Osteoblast (primary cell): ENCODE results near the gene NDE1. TPM values are rescaled to one million over a fixed set of nuclear protein-coding genes. Genes with fewer than 3 reads are reported as not detected.

ENCODE experiments used
- DNase-seq: peaks from one replicate; pipeline ENCODE4 v3.0.0; 2011; ENCODE audit warnings: low spot score, mixed read lengths; ENCODE audit not compliant: insufficient read length; ENCODE audit errors: missing footprints
- H2AFZ ChIP-seq: 2 replicates; pipeline ENCODE4 v1.6.0; 2011; ENCODE audit warnings: mild to moderate bottlenecking, low read length
- H3K27ac ChIP-seq: 2 replicates; pipeline ENCODE4 v1.5.1; 2011; ENCODE audit warnings: mild to moderate bottlenecking, low read depth, low read length, moderate library complexity
- H3K27me3 ChIP-seq: 2 replicates; pipeline ENCODE4 v1.6.0; 2012; ENCODE audit warnings: mild to moderate bottlenecking, control low read depth, inconsistent platforms, low read length, moderate library complexity; ENCODE audit not compliant: insufficient read depth
- H3K36me3 ChIP-seq: 2 replicates; pipeline ENCODE4 v1.5.1; 2011; ENCODE audit warnings: mild to moderate bottlenecking, low read length, control low read depth, moderate library complexity; ENCODE audit not compliant: insufficient read depth
- H3K4me1 ChIP-seq: 2 replicates; pipeline ENCODE4 v1.5.1; 2011; ENCODE audit warnings: mild to moderate bottlenecking, low read length, control low read depth, moderate library complexity; ENCODE audit not compliant: insufficient read depth
- H3K4me2 ChIP-seq: 2 replicates; pipeline ENCODE4 v1.6.0; 2011; ENCODE audit warnings: mild to moderate bottlenecking, low read length; ENCODE audit not compliant: insufficient read depth
- H3K4me3 ChIP-seq: fragments of 200-600 bp; sonication (generic); 3 replicates; pipeline ENCODE4 v1.5.1; 2012; ENCODE audit warnings: mild to moderate bottlenecking, low read length, inconsistent platforms; ENCODE audit not compliant: insufficient read depth
- H3K79me2 ChIP-seq: 2 replicates; pipeline ENCODE4 v1.6.0; 2012; ENCODE audit warnings: mild to moderate bottlenecking, low read length, control low read depth, inconsistent platforms; ENCODE audit not compliant: insufficient read depth
- H3K9me3 ChIP-seq: 2 replicates; pipeline ENCODE4 v1.5.1; 2011; ENCODE audit warnings: low read depth, low read length, control low read depth
- H4K20me1 ChIP-seq: 2 replicates; pipeline ENCODE4 v1.6.0; 2012; ENCODE audit warnings: mild to moderate bottlenecking, low read length, control low read depth; ENCODE audit not compliant: insufficient read depth
- total RNA-seq: library from RNA; depleted of rRNA; stranded (reverse); fragments of >200 nt; gene quantifications from 2 replicates; pipeline ENCODE4 v1.2.3, GENCODE V29; 2012
- TF ChIP-seq, protein P1 (sequence below): IDR thresholded peaks from 2 replicates; pipeline ENCODE4 v1.5.1; 2011; ENCODE audit warnings: mild to moderate bottlenecking, low read depth, low read length, moderate library complexity; ENCODE audit errors: extremely low read depth

Gene NDE1
- total RNA-seq, 1 donor, result 31.5 TPM

DNA sequence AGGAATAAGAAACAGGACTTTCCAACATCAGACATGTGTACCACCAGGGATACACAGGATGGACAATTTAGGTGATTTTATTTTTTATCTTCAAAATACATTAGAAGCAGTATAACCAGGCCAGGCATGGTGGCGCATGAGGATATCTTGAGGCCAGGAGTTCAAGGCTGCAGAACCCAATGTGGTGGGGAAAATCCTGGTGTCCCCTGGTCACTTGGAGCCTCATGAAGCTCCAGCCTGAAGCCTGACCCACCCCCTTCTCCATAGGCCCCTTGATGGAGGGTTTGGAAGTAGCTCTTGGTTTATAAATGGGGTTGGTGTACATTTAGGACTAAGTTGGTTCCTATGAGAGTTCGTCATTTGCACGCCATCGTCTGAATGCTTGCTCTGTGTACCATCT, 118.2 kb downstream of the NDE1 start:
- Histone ChIP-seq H3K27me3 (peaks cover 22% of the 10 kb centered on the region), H3K27ac (no peak overlapping the region), H3K79me2 (no peaks in the 10 kb centered on the region), H2AFZ (no peak overlapping the region), H3K4me2 (no peak overlapping the region), H3K4me3 (no peak overlapping the region), H3K36me3 (no peaks in the 10 kb centered on the region), H3K4me1 (peaks cover 9% of the 10 kb centered on the region), H4K20me1 (no peaks in the 10 kb centered on the region), H3K9me3 (no peaks in the 10 kb centered on the region)
- TF ChIP-seq, protein P1, sequence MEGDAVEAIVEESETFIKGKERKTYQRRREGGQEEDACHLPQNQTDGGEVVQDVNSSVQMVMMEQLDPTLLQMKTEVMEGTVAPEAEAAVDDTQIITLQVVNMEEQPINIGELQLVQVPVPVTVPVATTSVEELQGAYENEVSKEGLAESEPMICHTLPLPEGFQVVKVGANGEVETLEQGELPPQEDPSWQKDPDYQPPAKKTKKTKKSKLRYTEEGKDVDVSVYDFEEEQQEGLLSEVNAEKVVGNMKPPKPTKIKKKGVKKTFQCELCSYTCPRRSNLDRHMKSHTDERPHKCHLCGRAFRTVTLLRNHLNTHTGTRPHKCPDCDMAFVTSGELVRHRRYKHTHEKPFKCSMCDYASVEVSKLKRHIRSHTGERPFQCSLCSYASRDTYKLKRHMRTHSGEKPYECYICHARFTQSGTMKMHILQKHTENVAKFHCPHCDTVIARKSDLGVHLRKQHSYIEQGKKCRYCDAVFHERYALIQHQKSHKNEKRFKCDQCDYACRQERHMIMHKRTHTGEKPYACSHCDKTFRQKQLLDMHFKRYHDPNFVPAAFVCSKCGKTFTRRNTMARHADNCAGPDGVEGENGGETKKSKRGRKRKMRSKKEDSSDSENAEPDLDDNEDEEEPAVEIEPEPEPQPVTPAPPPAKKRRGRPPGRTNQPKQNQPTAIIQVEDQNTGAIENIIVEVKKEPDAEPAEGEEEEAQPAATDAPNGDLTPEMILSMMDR, result no peak
- no peak for DNase-seq

DNA sequence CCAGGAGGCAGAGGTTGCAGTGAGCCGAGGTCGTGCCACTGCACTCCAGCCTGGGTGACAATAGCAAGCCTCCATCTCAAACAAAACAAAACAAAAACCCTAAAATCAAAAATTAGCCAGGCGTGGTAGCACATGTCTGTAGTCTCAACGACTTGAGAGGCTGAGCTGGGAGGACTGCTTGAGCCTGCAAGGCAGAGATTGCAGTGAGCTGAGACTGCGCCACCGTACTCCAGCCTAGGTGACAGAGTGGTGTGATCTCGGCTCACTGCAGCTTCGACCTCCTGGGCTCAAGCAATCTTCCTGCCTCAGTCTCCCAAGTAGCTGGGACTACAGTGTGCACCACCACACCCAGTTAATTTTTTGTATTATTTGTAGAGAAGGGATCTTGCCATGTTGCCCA, 119.2 kb downstream of the NDE1 start:
- Histone ChIP-seq H3K4me1 (peaks cover 9% of the 10 kb centered on the region), H4K20me1 (no peaks in the 10 kb centered on the region), H2AFZ (no peak overlapping the region), H3K27me3 (peaks cover 15% of the 10 kb centered on the region), H3K79me2 (no peaks in the 10 kb centered on the region), H3K9me3 (no peaks in the 10 kb centered on the region), H3K4me3 (no peak overlapping the region), H3K4me2 (no peak overlapping the region), H3K27ac (no peak overlapping the region), H3K36me3 (no peaks in the 10 kb centered on the region)
- TF ChIP-seq, protein P1, result no peak
- no peak for DNase-seq

- Histone ChIP-seq H3K36me3 (no peaks in the 10 kb centered on the region), H2AFZ (no peak overlapping the region), H3K27me3 (peaks cover 13% of the 10 kb centered on the region), H3K9me3 (no peaks in the 10 kb centered on the region), H4K20me1 (no peaks in the 10 kb centered on the region), H3K27ac (no peak overlapping the region), H3K4me3 (peak overlapping the region; percentile 1), H3K4me1 (peaks cover 9% of the 10 kb centered on the region), H3K4me2 (peak overlapping the region; percentile 16), H3K79me2 (no peaks in the 10 kb centered on the region)
- TF ChIP-seq, protein P1, result no peak
- no peak for DNase-seq
Measured at GRCh38 chr16:15770107-15770506, 120.1 kb downstream of the NDE1 start.

- H3K36me3 ChIP-seq, result no peaks in the 10 kb centered on the region
- peaks cover 9% of the 10 kb centered on the region for H3K4me1 ChIP-seq
- H3K4me2 ChIP-seq, result peak overlapping the region; percentile 16
- peaks cover 13% of the 10 kb centered on the region for H3K27me3 ChIP-seq
- H3K9me3 ChIP-seq, result no peaks in the 10 kb centered on the region
- DNase-seq, result peak; percentile 79
- H4K20me1 ChIP-seq, result no peaks in the 10 kb centered on the region
- H2AFZ ChIP-seq, result no peak overlapping the region
- no peaks in the 10 kb centered on the region for H3K79me2 ChIP-seq
- H3K4me3 ChIP-seq, result peak overlapping the region; percentile 1
- TF ChIP-seq, protein P1, result no peak
- H3K27ac ChIP-seq, result no peak overlapping the region
Measured at GRCh38 chr16:15770512-15770911, 120.5 kb downstream of the NDE1 start.
